ENCODE results near the gene CACNA1E. TPM values are rescaled to one million over a fixed set of nuclear protein-coding genes. Genes with fewer than 3 reads are reported as not detected.

CACNA1E gene
- total and polyA plus RNA-seq, 2 donors, result 0.01 to 0.79 TPM

DNA sequence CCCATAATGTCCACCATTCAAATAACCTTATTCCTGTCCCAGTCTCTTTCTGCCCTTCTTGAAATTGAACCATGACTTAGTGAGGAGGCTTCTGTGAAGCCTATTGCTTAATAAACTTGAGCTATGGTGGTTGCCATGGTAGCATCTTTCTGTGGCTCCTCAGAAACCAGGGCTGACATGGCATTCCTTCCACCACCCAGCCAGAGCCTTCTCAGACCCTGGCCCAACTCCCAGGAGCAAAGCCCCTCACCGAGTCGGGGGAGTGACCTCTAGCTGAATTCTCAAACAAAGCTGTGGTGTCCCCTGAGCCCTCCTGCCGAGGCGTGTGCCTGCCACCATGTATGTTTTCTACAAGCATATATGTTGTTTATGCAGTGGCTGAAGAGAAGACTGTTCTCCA, 259.1 kb downstream of the CACNA1E start:
- WGBS, result 31% methylated on average over 4 of the region's 4 CpGs
- Histone ChIP-seq H3K36me3 (ENCODE audit: insufficient read depth) (no peaks in the 10 kb centered on the region), H3K4me1 (ENCODE audit: insufficient read depth) (no peaks in the 10 kb centered on the region), H3K4me3 (ENCODE audit: low read depth, low read length) (no peak overlapping the region), H3K27ac (ENCODE audit: low read depth) (no peak overlapping the region)
- no peak for DNase-seq (ENCODE audit: extremely low spot score)

DNA sequence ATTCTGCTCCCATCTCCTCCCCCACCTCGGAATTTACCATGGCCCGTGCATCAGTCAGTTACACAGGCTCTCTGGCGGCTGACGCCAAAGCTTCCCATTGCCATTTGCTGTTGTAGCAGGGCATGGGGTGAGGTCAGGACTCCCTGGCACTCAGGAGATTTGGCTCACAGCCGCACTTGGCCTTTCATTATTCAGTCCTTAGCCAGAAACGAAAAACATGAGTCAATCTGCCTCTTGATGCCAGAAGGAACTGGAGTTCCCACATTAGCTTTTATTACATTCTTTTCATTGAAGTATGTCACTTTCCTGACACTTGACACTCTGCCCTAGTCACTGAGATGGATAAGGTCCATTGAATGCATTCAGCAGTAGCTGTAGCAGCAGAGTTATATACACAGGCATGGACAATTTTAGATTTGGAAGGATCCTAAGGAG, 260.6 kb downstream of the CACNA1E start:
- Histone ChIP-seq H3K27ac (ENCODE audit: low read depth) (no peak overlapping the region), H3K4me1 (ENCODE audit: insufficient read depth) (no peaks in the 10 kb centered on the region), H3K36me3 (ENCODE audit: insufficient read depth) (no peaks in the 10 kb centered on the region), H3K4me3 (ENCODE audit: low read depth, low read length) (no peak overlapping the region)
- 68% methylated on average over 6 of the region's 6 CpGs for WGBS
- no peak for DNase-seq (ENCODE audit: extremely low spot score)

DNA sequence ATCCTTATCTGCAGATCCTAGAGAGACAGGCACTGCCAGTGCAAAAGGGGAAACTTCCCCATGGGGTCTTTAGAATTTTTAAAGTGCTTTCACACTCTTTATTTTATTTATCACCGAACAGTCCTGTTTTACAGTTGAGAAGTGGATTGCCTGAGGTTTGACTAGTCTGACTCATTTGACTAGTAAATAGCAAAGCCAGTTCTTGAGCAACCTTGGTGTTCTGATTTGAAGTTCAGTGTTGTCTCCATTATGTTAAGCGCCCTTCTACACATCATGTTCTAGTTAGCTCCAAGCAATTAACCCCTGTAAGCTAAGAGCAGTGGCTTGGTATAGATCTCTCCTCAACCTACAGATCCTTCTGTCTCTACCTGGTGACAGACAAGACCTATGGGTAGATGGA, 262.9 kb downstream of the CACNA1E start:
- no peak overlapping the region for H3K4me3 ChIP-seq (ENCODE audit: low read depth, low read length)
- DNase-seq (ENCODE audit: extremely low spot score), result no peak
- H3K36me3 ChIP-seq (ENCODE audit: insufficient read depth), result no peaks in the 10 kb centered on the region
- no peak overlapping the region for H3K27ac ChIP-seq (ENCODE audit: low read depth)
- 81% methylated on average over 2 of the region's 2 CpGs for WGBS
- H3K4me1 ChIP-seq (ENCODE audit: insufficient read depth), result no peaks in the 10 kb centered on the region

DNA sequence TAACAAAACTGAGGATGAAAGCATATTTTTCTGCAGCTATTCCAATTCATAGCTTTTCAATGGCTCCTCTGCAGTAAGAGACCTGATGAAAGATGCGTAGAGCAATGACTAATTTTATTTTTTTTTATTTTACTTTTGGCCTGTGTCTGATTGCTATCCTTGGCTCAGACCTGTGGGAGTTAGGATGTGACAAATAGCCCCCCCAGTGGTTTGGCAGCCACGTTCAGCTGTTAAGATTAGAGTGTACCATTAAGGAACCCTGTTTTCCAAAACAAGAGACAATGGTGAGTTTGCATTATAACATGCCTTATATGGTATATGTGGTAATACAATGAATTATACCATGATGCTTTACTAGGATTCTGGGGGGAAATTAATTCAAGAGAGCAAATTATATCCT, 264.7 kb downstream of the CACNA1E start:
- WGBS, result 71% methylated on average over 2 of the region's 2 CpGs
- DNase-seq (ENCODE audit: extremely low spot score), result no peak
- Histone ChIP-seq H3K27ac (ENCODE audit: low read depth) (no peak overlapping the region), H3K36me3 (ENCODE audit: insufficient read depth) (no peaks in the 10 kb centered on the region), H3K4me3 (ENCODE audit: low read depth, low read length) (no peak overlapping the region), H3K4me1 (ENCODE audit: insufficient read depth) (no peaks in the 10 kb centered on the region)

DNA sequence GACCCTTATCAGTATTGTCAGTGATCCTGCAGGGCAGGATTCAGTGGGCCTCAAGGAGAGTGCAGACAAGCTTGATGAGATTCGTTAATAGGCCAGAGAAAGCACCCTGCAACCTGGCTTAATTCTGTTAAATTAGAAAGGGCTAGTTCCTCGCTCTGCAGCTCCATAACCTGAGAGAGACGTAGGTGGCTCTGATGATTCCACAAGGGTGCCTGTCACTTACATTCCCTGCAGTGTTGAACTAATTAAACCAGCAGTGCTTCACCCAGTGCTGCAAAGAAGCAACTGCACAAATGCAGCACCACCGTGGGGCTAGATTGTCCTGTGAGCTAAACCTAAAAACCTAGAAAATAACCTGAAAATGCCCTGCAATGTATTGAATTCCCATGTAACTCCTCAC, 270.8 kb downstream of the CACNA1E start:
- DNase-seq (ENCODE audit: extremely low spot score), result no peak
- H3K27ac ChIP-seq (ENCODE audit: low read depth), result no peak overlapping the region
- 78% methylated on average over 4 of the region's 4 CpGs for WGBS
- H3K4me3 ChIP-seq (ENCODE audit: low read depth, low read length), result no peak overlapping the region
- no peaks in the 10 kb centered on the region for H3K4me1 ChIP-seq (ENCODE audit: insufficient read depth)
- no peaks in the 10 kb centered on the region for H3K36me3 ChIP-seq (ENCODE audit: insufficient read depth)

DNA sequence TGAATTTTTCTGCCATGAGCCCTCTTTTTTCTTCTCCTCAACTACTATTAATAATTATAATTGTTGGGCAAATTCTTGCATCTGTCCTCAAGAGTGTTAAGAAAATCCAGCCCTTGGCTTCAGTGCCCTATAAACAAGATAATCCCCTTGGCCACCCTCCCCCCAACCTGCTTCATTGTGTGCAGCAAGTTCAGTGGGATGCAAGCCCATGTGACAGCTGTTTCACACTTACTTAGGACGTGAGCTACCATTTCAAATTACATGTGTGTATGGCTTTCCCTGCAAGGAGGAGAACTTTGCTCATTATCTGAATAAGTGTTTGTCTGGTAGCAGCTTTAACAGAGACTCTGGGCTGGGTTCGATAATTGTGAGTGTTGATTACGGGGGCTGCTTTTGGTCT, 276.2 kb downstream of the CACNA1E start:
- no peak for DNase-seq (ENCODE audit: extremely low spot score)

DNA sequence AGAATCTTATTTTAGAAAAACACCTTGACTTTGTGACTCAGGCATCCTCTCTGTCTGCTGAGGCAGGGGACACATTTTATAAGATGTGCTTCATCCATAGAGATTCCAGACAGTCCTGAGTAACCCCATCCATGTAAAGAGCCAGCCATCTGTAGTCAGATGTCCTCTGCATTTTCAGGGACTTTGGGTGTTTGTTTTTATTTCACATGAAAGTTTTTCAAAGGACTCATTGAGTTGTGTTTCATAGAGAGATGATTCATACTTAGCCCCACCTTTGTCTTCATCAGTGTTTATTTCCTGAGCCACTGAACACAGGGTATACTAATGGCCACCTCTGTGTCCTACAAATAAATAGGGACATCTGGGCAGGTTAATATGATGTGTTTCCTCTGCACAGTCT, 280.4 kb downstream of the CACNA1E start:
- no peaks in the 10 kb centered on the region for H3K36me3 ChIP-seq (ENCODE audit: insufficient read depth)
- DNase-seq (ENCODE audit: extremely low spot score), result no peak
- no peak overlapping the region for H3K27ac ChIP-seq (ENCODE audit: low read depth)
- no peaks in the 10 kb centered on the region for H3K4me1 ChIP-seq (ENCODE audit: insufficient read depth)
- H3K4me3 ChIP-seq (ENCODE audit: low read depth, low read length), result no peak overlapping the region

More for the DNA sequence above, 276.2 kb downstream of the CACNA1E start:
- 66% methylated on average over 3 of the region's 3 CpGs for WGBS
- Histone ChIP-seq H3K36me3 (ENCODE audit: insufficient read depth) (no peaks in the 10 kb centered on the region), H3K4me3 (ENCODE audit: low read depth, low read length) (no peak overlapping the region), H3K4me1 (ENCODE audit: insufficient read depth) (no peaks in the 10 kb centered on the region), H3K27ac (ENCODE audit: low read depth) (no peak overlapping the region)

DNA sequence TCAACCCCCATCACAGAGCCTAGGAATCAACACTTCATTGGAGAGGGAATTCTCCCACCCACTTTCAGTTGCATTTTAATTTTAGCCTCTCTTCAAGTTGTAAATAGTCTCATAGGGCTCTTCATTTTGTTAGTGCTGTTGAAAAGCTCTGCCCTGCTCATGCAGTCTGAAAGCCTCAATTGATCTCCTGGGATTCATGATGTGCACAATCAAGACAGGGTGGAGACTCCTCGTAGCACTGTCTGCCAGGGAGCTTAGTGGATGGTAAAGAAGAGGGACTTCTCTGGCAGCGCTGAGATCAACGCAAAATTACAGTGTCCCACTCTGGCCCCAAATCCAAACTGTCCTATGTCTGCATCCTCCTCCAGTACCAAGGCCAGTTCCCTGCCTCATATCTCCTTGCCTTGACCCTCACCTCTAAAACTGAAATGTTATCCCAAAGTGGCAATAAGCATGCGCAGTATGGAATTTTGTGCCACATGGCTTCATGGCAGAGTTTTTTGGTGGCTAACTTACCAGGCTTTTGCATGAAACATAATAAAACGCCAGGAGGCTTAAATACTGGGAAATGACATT, 282.2 kb downstream of the CACNA1E start:
- Histone ChIP-seq H3K4me1 (ENCODE audit: insufficient read depth) (no peaks in the 10 kb centered on the region), H3K4me3 (ENCODE audit: low read depth, low read length) (no peak overlapping the region), H3K36me3 (ENCODE audit: insufficient read depth) (no peaks in the 10 kb centered on the region), H3K27ac (ENCODE audit: low read depth) (no peak overlapping the region)
- DNase-seq (ENCODE audit: extremely low spot score), result no peak
- 65% methylated on average over 5 of the region's 5 CpGs for WGBS

DNA sequence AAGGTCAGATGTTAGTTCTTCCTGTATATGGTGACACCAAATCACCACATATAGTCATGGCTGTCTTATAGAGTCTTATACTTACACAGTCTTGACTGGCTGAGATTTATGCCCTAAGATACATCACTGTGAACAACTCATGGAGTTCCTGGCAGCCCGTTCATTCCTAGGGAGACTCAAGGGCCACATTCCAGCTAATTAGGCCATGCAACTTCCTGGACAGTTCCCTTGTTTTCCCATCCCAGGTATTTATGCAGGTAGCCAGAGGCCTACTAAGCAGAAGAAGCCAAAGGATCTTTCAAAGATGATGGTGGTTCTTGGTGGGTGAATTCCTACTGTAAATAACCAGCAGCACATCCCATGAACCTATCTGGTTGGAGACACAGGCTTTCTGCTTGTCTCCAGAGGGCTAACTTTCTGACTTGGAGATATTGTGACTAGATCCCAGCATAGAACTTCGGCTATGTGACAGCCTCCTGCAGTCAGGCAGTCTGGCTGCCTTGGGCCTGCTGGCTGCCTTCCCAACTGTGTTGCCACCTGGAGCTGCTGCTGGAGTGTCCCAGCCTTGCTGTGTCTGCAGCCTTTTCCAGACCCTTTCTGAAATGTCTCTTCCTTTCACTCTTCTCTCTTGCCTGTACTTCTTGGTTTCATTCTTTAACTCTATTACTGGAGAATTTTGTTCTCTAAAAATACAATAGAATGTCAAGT, 283.8 kb downstream of the CACNA1E start:
- Histone ChIP-seq H3K4me3 (ENCODE audit: low read depth, low read length) (no peak overlapping the region), H3K4me1 (ENCODE audit: insufficient read depth) (no peaks in the 10 kb centered on the region), H3K36me3 (ENCODE audit: insufficient read depth) (no peaks in the 10 kb centered on the region), H3K27ac (ENCODE audit: low read depth) (no peak overlapping the region)
- DNase-seq (ENCODE audit: extremely low spot score), result no peak
- WGBS, result 70% methylated on average over 2 of the region's 2 CpGs

DNA sequence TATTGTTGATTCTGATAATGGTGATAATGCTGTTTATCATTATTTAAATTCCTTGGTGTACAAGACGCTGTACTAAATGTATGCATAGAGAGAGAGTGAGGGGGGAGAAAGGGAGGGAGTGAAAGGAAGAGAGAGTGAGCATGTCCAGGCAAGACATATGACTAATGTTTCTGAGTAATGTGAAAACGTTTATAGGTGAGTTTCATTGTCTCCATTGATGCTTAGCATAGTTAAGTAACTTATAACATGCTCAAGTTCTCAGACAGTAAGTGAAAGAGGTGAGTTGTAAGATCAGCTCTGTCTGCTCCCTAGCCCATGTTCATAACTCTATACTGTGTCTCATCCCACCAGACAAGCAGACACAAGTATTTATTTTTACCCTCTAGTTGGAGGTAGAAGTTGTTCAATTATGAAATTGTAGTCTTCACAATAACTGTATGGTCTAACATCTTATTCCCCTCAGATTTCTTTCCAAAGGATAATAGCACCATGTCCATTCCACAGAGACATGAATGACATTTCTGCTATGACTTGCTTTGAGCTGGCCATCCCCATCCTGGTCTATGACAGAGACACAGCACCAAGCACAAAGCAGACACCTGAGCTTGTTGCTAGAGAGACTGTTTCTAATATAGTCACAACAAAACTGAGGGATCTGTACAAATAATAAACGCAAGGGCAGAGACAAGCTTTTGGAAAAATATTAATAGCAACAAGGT, 285.1 kb downstream of the CACNA1E start:
- Histone ChIP-seq H3K36me3 (ENCODE audit: insufficient read depth) (no peaks in the 10 kb centered on the region), H3K4me3 (ENCODE audit: low read depth, low read length) (no peak overlapping the region), H3K27ac (ENCODE audit: low read depth) (no peak overlapping the region), H3K4me1 (ENCODE audit: insufficient read depth) (no peaks in the 10 kb centered on the region)
- 51% methylated on average over 3 of the region's 3 CpGs for WGBS
- no peak for DNase-seq (ENCODE audit: extremely low spot score)

DNA sequence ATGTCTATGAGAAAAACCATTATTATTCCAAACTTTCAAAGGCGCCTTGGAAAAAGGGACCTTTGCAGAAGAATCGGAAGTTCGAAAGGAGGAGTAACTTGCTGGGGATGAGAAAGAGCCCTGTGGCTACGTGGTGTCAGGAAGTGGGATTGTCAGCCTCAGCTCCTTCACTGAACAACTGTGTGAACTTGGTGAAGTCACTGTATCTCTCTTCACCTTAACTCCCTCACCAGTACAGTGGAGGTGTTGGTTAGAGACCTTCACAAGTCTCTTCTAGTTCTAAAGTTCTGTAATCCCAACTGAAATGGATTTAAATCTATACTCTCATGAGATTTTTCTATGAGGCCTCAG, 285.6 kb downstream of the CACNA1E start:
- Histone ChIP-seq H3K4me1 (ENCODE audit: insufficient read depth) (no peaks in the 10 kb centered on the region), H3K27ac (ENCODE audit: low read depth) (no peak overlapping the region), H3K36me3 (ENCODE audit: insufficient read depth) (no peaks in the 10 kb centered on the region), H3K4me3 (ENCODE audit: low read depth, low read length) (no peak overlapping the region)
- WGBS, result 82% methylated on average over 4 of the region's 4 CpGs
- no peak for DNase-seq (ENCODE audit: extremely low spot score)

DNA sequence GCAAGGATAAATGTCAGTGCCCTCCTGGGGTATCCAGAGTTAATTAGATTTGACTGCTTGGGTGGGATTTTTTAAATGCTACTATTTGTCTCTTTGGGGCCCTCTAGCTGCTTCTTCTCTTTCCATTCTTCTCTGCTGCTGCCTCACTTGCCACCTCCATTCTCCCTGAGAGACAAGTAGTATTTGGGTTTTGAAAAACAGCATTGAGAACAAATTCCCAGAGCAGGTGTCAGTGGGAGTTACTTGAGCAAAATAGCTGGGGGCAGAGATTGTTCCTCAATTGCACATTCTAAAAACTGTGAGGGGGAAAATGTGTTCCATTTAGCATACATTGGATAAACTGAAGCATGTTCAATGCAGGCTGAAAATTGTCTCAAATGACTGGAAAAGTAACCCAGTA, 286.5 kb downstream of the CACNA1E start:
- H3K36me3 ChIP-seq (ENCODE audit: insufficient read depth), result no peaks in the 10 kb centered on the region
- no peak overlapping the region for H3K27ac ChIP-seq (ENCODE audit: low read depth)
- no peaks in the 10 kb centered on the region for H3K4me1 ChIP-seq (ENCODE audit: insufficient read depth)
- H3K4me3 ChIP-seq (ENCODE audit: low read depth, low read length), result no peak overlapping the region
- no peak for DNase-seq (ENCODE audit: extremely low spot score)

DNA sequence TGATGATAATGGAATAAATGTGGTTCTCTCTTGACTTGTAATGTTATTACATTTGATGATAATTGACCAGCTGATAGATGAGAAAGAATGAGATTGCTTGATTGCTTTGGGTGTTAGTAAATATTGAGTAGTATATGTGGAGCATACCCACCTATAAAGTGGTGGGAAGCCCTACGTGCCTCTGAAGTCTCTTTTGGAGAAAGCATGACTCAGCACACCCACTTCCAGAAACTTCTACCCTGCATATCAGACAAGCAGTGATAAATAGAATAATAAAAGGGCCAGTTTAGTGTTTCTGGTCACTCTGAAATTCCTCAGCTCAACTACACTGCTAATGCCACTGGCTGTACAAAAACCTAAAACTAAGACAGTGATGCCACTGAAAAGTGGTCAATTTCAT, 289.4 kb downstream of the CACNA1E start:
- Histone ChIP-seq H3K4me1 (ENCODE audit: insufficient read depth) (no peaks in the 10 kb centered on the region), H3K36me3 (ENCODE audit: insufficient read depth) (no peaks in the 10 kb centered on the region), H3K4me3 (ENCODE audit: low read depth, low read length) (no peak overlapping the region), H3K27ac (ENCODE audit: low read depth) (no peak overlapping the region)
- DNase-seq (ENCODE audit: extremely low spot score), result no peak
- 52% methylated on average over 1 of the region's 1 CpG for WGBS

DNA sequence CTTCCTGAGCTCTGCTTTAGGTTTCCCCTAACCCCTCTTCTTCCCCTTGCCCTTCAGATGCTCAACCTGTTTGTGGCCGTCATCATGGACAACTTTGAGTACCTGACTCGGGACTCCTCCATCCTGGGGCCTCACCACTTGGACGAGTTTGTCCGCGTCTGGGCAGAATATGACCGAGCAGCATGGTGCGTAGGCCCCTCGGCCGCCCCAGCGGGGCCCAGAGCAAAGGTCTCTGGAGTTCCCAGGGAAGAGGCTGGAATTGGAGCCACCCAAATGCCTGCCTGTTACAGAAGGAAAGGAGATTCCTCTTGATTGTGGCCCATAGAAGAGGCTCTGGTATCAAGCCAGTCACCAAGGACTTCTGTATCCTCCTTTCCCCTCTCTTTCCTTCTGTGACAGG, 292.7 kb downstream of the CACNA1E start:
- Histone ChIP-seq H3K36me3 (ENCODE audit: insufficient read depth) (no peaks in the 10 kb centered on the region), H3K27ac (ENCODE audit: low read depth) (no peak overlapping the region), H3K4me1 (ENCODE audit: insufficient read depth) (no peaks in the 10 kb centered on the region), H3K4me3 (ENCODE audit: low read depth, low read length) (no peak overlapping the region)
- WGBS, result 92% methylated on average over 10 of the region's 10 CpGs
- no peak for DNase-seq (ENCODE audit: extremely low spot score)

Measured in urinary bladder (tissue), 4 donors.